ENCODE results near the gene CATSPER3. TPM values are rescaled to one million over a fixed set of nuclear protein-coding genes. Genes with fewer than 3 reads are reported as not detected.

CATSPER3 gene
- total and polyA plus RNA-seq, 2 of the 13 experiments (the other 11 are each of a cell fraction or from before 2014, with no cell fraction given) = 0.33 to 0.37 TPM

GRCh38 chr5:135053989-135054388, 86.3 kb downstream of the CATSPER3 start (continued):
- TF ChIP-seq CREM (IDR thresholded peaks at IDR 0.05) (peak; percentile 32; the same call in 1 of the 2 replicates), CREM (CRISPR knock-in tag; IDR thresholded peaks at IDR 0.05) (no peak), HNF4A (CRISPR knock-in tag; IDR thresholded peaks at IDR 0.05) (peak; percentile 67), ZNF788 (CRISPR knock-in tag; IDR thresholded peaks at IDR 0.05; ENCODE audit: borderline replicate concordance) (peak; percentile 36; the same call in 1 of the 2 replicates), SOX13 (IDR thresholded peaks at IDR 0.05) (no peak), SOX13 (CRISPR knock-in tag; conservative IDR thresholded peaks at IDR 0.05 in 1 of 2, IDR thresholded peaks at IDR 0.05 in 1 of 2) (peak in 1 of 2 experiments; percentile 80; a peak in 2 of 4 replicates), FOXP1 (IDR thresholded peaks at IDR 0.05) (no peak), FOXP1 (CRISPR knock-in tag; IDR thresholded peaks at IDR 0.05) (0 out of 2 replicates have a peak, but pooled peaks have one; percentile 11), HMG20B (CRISPR knock-in tag; conservative IDR thresholded peaks at IDR 0.05) (peak; percentile 62; the same call in 1 of the 2 replicates), SIX4 (CRISPR knock-in tag; IDR thresholded peaks at IDR 0.05) (0 out of 2 replicates have a peak, but pooled peaks have one; percentile 26), NR2F2 (IDR thresholded peaks at IDR 0.05; ENCODE audit: borderline replicate concordance, low read depth) (0 out of 2 replicates have a peak, but pooled peaks have one; percentile 41), NR2F6 (IDR thresholded peaks at IDR 0.05) (peak; percentile 57), NR2F6 (CRISPR knock-in tag; IDR thresholded peaks at IDR 0.05) (0 out of 2 replicates have a peak, but pooled peaks have one; percentile 10), PPARG (CRISPR knock-in tag; conservative IDR thresholded peaks at IDR 0.05) (0 out of 2 replicates have a peak, but pooled peaks have one; percentile 35), ZNF770 (CRISPR knock-in tag; IDR thresholded peaks at IDR 0.05) (no peak), FOXJ3 (CRISPR knock-in tag; IDR thresholded peaks at IDR 0.05; ENCODE audit: borderline replicate concordance) (peak; percentile 39; the same call in 1 of the 2 replicates), POGK (CRISPR knock-in tag; conservative IDR thresholded peaks at IDR 0.05) (0 out of 2 replicates have a peak, but pooled peaks have one; percentile 32), BCL6 (CRISPR knock-in tag; IDR thresholded peaks at IDR 0.05) (peak; percentile 30; the same call in 1 of the 2 replicates), CBFB (CRISPR knock-in tag; IDR thresholded peaks at IDR 0.05) (no peak), ZNF292 (CRISPR knock-in tag; IDR thresholded peaks at IDR 0.05; ENCODE audit: borderline replicate concordance, low read depth) (no peak), ARID5B (CRISPR knock-in tag; IDR thresholded peaks at IDR 0.05) (peak; percentile 59; the same call in 1 of the 2 replicates), GFI1 (CRISPR knock-in tag; IDR thresholded peaks at IDR 0.05; ENCODE audit: borderline replicate concordance) (peak; percentile 91), ZNF784 (CRISPR knock-in tag; IDR thresholded peaks at IDR 0.05; ENCODE audit: borderline replicate concordance) (peak; percentile 36; the same call in 1 of the 2 replicates), SOX6 (IDR thresholded peaks at IDR 0.05) (no peak), SOX6 (CRISPR knock-in tag; IDR thresholded peaks at IDR 0.05) (peak; percentile 82)
